GM18858 (cell line): ENCODE measurements around the gene NFYA.

Experiments used
- ATAC-seq: cut with Tn5 transposase; IDR thresholded peaks from one replicate; pipeline ENCODE4 v1.9.1; 2021; ENCODE audit not compliant: unreplicated experiment

NFYA gene

DNA sequence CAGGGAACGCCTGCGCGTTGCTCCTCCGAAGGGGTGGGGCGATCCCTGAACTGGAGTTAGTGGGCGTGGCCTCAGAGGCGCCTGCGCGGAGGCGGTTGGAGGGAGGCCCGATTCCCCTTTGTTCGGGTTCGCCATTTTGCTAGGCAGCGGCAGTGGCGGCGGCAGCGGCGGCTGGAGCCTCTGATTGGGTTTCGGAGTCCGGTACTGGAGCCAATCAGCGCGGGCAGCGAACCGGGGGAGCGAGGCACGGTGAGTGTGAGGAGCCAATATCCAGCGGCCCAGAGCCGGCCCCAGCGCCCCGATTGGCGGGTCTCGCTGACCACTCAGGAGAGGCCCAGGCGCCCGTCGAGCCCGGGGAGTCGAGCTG, at the start of gene NFYA:
Gene NFYA (plus strand): TSS at position 139 of the 367 bp plus-strand sequence. CDS start 6,116 bp downstream, outside the sequence.
- peak; percentile 40 for ATAC-seq

DNA sequence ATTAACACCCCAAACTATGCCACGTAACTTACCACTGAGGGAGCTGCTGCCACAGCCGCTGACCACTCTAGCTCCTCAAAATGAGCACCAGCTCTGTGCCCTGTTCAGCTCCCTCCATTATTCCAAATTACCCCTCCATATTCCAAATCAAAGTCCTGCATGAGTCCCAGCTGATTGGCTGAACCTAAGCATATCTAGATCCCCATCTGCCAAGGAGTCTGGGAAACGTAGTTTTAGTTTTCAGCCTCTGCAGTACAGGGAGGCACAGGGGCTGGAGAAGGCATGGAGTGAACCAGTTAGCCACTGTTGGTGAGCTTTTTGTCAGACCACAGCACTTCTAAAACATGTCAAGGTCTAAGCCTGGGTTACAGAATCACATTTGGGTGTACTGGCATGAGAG, 49.7 kb upstream of the NFYA start:
- no peak for ATAC-seq

DNA sequence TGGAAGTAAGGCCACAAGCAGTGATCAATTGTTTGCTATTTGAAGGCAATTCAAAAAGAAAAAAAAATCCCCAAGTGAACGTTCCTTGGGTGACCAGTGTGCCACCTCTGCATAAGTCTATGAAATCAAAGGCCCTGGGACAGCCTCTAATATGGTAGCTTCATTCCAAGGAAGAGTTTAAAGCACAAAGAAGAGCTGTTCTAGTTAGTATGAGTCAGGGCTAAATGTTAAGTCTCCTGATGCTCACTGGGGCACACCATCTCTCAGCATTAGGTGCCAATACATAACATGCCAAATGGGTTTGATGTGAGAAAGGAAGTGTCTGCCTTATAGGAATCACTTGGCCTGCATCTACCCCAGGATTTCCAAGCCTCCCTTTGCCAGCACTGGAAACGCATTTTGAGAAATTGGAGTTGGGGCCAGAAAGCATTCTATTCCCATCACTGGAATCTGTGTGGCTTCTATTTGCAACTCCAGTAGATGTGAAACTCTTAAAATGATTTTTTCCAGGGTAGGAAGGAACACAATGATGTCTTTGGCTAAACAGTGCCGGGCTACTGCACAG, 46.7 kb upstream of the NFYA start:
- no peak for ATAC-seq

DNA sequence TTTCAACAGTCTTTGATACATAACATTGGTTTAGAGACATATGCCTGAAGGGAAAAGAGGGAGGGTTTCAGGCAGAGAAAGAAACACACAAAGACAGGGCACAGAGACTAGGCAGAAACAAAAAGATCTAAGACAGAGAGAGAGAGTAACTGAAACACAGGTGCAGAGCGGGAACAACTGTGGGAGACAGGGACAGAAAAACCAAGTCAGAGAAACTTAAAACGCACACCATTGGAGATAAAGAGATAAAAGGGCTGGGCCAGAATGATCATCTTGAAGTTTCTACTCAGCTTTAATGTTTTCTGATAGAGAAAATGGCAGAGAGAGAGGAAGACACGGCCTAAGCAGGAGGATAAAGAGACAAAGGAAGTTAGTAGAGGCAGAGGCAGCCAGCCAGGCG, 45.5 kb upstream of the NFYA start:
- ATAC-seq, result no peak

DNA sequence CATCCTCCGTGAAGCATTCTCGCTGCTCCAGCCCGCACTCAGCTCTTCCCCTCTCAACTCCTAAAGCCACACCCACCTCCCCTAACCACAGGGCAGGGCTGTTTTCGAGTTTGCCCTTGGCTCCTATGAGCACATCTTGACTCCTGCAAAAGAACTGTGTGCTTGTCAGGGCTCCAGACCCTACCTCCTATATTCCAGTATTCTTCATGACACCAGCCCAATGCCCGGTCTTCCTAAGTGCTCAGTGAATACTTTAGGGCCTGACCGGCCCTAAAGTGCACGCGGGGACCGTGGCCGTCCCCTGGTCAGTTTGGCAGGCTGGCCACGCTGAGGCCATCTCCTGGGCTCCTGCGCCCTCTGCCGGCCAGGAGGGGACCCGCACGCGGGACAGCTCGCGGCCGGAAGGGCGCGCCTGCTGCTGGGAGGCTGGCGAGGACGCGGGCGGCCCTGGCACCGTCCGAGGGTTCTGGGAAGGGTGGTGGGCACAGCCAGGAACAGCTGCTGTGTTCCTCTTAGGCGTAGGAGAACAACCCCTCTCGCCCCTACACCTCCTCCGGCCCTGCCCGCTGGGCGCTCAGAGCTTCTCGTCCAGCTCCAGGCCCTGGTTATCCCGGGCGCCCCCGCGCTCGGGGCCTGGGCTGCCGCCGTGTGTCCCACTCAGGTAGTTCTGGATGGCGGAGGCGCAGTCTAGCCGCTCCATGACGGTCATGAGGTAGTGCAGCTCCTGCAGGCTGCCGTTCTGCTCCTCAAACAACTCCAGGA, 44.8 kb upstream of the NFYA start:
- ATAC-seq, result peak; percentile 68

DNA sequence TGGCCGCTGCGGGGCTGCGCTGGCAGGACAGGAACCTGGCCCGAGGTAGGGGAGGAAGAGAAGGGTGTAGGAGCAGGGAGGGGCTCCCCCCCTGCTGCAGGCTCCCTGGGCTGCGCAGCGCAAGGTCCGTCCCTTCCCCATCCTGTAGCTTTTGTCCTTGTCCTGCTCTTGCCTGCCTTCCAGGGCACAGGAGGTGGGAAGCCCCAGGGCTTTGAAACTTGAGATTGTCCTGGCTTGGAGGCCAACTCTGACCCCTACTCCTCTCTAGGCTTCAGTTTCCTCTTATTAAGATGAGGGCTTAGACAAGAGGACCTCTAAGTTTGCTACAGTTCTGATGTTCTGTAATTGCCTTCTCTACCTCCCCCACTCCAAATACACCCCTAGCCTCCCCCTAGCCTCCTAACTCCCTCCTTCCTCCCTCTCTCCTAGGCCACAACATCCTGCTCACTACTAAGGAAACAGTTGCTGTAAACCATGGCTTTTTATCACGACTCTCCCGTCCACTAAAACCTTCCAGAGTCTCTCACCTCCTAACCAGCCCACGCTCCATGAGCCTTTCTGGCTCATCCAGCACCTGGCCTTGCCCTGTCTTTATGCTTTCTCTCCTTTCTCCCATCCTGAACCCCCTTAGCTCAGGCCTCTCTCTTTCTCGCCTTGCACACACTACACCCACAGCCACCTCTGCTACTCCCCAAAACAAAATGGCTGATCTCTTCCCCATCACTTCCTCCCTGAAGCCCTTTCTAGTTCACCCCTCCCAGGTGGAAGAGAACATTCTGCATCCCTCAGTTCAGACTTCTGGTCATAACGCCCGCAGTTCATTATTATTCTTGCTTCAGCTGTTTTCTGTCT, 44.0 kb upstream of the NFYA start:
- ATAC-seq, result peak; percentile 37

DNA sequence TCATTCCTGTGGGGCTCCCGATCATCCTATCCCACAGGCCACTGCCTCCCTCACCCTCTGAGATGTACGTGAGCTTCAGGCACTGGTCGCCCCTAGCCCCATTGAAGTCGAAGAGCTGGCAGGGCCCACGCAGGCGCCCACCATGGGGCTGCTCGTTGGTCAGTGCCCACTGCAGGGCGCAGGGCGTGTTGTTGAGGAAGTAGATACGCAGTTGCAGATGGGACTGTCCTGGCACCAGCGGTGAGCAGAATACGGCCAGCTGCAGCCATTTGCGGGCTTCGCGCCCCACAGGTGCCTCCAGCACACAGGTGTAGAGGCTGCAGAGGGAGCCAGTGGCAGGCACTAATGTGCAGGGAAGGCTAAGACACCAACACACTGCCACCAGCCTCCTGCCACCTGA, 39.9 kb upstream of the NFYA start:
- no peak for ATAC-seq

DNA sequence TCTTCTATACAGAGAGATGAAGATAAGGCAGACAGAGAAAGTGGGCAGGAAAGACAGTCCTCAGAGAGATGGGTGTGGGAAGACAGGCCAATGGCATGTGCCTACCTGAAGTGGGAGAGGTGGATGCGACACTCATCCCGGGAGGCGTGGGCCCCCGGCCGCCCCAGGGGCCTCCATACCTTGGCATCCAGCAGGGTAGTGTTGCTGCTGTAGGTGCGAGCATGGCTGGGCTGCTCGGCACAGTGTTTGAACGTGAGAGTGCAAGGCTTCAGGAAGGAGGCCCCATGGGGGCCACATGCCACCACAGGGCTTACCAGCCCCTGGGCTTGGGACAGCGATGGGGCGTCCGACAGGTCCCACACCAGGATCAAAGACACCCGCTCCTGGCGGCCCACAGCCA, 39.0 kb upstream of the NFYA start:
- ATAC-seq, result no peak

DNA sequence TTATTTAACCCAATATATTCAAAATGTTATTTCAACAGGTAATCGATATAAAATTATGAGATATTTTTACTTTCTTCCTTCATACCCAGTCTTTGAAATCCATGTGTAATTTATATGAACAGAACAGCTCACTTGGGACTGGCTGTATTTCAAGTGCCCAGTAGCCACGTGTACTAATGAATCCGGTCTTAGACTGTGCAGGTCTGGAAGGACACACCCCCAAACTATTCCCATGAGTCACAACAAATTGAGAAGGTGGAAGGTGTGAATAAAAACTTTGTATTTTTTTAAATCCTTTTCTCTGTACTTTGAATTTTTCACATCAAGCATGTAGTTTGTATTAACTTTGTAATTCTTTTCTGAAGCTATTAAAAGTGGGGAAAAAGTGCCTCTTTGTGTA, 36.6 kb upstream of the NFYA start:
- ATAC-seq, result no peak

DNA sequence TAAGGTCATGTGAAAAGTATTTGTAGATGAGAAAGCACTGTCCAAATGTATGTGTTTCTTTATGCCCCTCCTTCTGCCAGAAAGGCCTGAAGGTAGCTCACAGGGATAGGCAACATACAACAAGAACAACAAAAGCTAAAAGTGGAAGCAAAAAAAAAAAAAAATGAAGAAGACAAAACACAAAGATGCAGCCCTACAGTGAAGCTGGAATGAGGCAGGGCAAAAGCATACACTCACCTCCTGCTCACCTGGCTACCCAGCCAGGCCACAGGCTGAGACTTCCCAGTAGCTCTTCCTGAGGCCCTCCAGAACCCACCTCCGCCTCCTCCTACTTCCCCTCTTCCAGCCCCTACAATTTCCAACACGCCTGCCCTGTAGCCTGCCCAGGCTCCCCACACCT, 36.2 kb upstream of the NFYA start:
- ATAC-seq, result no peak

DNA sequence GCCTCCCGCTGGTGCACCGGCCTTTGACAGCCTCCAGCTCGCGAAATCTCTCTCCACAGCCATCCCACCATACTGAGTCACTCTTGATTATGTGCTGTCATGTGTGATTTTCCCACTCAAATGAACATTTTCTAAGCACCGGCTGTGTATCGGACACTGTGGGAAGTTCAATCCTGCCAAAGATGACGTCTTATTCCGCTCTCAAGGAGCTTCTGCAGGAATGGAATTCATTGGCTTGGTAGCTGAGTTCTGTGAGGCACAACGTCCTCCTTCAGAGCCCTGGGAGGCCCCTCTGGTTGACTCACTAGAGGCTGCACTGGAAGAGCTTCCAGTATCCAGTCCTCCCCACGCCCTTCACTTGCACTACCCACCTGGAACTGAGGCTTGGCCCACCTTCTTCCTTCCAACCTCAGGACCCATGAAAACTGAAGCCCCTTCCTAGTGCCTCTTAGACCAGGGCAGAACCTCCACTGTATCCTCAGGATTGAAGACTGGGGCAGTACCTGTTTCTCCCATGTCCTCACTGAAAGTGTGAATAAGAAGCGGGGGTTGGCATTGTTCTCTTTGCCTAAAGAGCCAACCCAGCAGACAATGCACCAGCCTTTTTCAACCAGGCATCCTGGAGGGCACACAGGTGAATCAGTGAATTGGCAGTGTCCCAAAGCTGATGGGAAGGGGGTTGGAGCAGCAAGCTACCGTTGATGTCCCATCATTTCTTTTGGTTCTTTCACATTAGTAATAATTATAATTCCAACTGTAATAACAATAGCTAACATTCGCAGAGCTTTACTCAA, 35.5 kb upstream of the NFYA start:
- no peak for ATAC-seq

DNA sequence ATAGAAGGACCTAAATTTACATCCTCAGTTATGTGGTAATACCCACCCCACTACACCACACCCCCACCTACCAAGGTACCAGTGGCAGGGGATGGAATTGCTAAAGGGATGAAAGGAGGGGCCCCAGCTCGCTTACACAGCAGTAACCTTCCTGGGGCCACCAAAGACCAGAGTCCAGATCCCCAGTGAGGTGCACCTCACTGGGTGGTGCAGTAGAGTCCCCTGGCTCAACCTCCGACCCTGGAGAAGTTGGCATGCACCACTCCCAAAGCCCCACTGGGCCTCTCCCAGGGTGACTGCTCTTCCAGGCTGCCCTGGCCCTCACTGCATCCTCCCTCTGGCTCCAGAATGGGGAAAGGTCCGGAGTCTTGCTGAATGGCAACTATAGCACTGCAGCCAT, 34.6 kb upstream of the NFYA start:
- no peak for ATAC-seq

DNA sequence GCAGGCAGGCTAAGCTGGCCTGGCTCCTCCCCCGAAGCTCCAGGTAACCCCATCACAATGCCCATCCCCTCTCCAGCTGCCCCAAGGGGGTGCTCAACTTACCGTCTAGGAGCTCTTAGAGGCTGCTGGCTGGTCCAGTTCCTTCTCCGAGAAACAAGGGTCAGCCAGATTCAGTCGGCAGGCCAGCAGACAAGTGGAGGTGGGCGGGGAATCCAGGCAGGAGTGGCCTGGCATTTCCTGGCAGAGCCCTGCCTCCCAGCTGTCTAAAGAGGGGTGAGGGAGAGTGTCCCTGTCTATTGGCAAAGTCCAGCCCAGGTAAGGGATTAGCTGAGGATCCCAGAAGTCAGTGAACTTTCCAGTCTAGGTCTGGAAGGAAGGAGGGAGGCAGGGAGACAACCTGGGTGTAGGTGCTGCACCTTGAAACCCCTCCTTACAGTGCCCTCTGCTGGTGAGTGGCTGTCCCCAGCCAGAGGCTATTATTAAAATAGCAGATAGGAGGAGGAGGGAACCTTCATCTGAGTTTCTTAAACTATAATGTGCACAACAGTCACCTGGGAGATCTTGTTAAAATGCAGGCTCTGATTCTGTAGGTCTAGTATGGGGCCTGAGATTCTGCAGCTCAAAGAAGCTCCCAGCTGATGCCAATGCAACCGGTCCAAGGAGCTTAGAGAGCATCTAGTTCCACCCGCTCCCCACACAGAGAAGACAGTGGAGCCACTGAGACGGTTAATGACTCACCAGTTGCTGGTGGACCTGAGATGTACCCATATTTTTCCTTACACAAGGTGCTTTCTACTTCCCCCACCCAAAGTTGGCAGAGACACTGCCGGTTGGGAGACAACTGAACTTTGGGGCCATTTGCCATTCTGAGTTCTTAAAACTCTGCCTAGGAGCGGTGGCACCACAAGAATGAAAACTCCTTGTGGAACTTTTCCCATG, 33.4 kb upstream of the NFYA start, which contains the start of gene UNC5CL:
Gene UNC5CL (minus strand): TSS at position 162 of the 939 bp plus-strand sequence. CDS start 4,147 bp downstream, outside the sequence.
- ATAC-seq, result no peak

DNA sequence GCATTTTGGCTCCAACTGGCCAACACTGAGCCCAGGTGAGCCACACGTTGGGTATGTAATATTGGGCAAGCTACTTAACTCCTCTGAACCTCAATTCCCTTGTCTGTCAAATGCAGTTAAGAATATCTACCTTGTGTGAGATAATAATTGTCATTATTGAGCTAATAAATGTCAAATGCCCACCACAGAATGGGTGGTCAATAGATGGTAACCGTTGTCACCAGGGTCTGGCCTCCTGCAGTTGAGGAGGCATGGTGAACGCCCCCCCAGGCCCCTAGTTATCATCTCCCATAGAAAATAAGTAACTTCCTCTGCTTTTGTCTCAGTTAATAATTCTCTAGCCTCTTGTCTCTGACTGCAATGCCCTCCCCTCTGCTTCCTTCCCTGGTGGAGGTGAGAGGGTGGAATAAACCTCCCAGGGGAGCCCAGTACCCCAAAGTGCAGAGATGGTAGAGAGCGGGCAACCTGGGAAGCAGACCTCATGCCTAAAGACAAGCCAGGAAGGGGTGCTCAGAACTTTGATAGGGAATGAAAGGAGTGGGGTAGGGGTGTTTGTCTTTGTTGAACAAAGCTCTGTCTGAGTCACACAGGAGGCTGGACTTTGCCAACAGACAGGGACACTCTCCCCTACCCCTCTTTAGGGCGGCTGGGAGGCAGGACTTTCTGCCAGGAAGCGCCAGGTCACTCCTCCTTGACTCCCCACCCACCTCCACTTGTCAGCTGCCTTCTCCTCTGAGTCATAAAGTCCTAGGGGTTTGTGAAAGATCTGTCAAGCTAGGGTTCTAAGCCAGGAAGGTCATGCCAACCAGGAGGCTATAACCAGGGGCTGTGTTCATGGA, 32.5 kb upstream of the NFYA start:
- ATAC-seq, result no peak

DNA sequence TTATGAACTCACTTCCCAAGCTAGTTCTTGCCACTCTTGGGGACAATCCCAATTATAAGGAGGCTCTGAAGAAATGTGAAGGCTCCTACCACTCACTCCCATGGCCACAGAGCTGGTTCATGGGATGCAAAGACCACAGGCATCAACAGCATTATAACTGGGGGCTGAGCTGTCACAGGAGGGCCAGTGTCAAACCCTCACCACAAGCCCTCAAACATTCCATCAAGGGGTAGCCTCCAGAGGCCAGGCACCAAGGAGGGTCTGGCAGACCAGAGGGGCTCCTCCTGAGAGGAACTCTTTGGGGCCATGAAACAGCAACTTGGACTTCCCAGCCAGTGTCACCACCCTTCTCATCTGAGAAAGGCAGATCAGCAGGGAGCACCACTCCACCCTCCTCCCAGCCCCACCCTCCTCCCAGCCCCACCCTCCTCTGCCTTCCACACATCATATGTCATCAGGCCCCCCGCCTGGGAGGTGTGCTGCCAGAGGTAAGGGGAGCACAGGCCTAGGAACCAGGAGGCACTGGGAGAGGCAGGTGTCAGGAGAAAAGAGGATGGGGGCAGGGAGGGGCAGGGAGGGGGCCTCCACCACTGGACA, 31.7 kb upstream of the NFYA start:
- no peak for ATAC-seq

DNA sequence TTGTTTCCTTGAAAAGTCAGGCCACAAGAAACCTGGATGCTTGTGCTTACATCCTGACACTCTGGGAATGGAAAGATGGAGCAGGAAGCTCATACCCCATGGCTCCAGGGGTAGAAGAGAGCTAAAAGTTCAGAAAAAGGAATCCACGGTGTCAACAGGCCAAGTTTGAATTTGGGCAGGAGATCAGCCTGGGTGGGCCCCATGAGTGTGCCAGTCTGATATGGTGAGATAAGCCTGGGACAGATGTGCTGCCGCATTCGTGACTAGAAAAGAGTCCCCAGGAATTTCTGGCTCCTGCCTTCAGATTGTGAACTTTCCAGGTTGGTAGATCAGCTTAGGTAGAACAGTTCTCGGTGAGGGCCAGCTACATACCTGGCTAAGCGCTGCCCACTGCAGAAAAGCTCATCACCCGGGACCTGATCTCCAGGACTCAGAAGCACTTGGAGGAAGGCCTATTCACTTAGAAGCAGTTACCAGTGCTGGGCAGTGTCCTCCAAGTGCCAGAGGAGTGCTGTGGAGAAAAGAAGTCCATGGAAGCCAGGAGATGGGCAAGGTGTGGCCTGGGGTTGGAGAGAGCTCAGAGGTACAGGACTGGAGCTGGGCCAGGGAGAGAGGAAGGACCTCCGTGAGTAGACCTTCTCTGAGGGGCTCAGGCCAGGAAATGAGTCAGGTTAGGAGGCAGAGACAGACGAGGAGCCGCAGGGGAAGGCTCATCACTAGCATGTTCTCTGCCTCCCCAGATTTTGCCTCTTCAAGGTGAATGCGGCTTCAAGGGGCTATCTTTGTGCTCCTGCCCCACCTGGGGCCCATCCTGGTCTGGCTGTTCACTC, 30.3 kb upstream of the NFYA start, which contains the start of gene TSPO2:
Gene TSPO2 (plus strand): TSS at position 242 of the 830 bp plus-strand sequence. CDS start 519 bp downstream, at position 761.
- ATAC-seq, result no peak

DNA sequence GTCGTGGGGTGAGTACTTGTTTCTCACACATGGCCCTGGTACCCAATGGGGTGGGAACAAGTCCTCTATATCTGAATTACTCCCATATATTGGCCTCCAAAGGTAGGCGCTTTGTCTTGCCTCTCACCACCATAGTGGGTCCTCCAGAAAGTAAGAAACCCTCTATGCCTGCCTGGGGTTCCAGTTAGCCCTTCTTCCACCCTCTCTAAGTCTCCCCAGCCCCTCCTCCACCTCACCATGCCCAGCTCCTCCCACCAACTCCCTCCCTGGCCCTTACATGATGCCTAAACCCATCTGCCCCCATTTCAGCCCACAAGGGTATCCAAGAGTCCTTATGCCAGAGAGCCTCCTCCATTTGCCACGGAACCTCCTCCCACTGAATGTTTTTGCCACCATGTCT, 29.6 kb upstream of the NFYA start:
- ATAC-seq, result no peak

DNA sequence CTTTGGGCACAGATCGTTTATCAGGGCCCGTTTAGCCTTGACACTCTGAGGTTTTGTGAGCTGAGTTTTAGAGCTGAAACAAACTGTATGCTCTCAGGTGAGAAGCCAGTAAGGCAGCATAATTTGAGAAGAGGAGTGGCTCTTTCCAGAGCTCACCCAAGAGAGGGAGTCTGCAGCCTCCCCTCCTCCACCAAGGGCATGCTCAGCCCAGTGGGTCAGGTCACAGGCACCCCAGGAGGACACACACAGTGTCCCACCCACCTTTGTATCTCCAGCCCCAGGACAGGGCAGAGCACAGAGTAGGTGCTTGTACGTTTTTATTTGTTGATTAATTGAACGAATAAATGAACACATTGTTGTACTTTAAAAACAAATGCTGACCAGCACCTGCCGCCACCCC, 27.1 kb upstream of the NFYA start:
- no peak for ATAC-seq
